PC-9 (cell line): ENCODE results near the gene CAPN10.

Experiments
- CTCF ChIP-seq: fragments of 200-600 bp; sonication (generic); conservative IDR thresholded peaks from 2 replicates; pipeline ENCODE4 v1.6.1; 2017; ENCODE audit warnings: mixed run types, antibody characterized with exemption, mild to moderate bottlenecking, moderate library complexity
- EZH2 ChIP-seq: fragments of 200-600 bp; sonication (generic); IDR thresholded peaks from 2 replicates; pipeline ENCODE4 v1.8.0; 2017; ENCODE audit warnings: antibody characterized with exemption, low read depth

- TF ChIP-seq CTCF (no peak), EZH2 (no peak)
Measured at GRCh38 chr2:240576436-240577205, 9.9 kb upstream of the CAPN10 start.
